ENCODE data around the gene PJVK.

The PJVK gene

GRCh38 chr2:178425255-178425827 is 25.8 kb upstream of the PJVK start:
- Histone ChIP-seq H2AK5ac (ENCODE audit: low read length) (no peak overlapping the region), H3K79me2 (ENCODE audit: control insufficient read depth, insufficient read depth, low read length) (no peaks in the 10 kb centered on the region), H2BK15ac (replicated peaks; ENCODE audit: low read depth) (no peak overlapping the region), H4K8ac (ENCODE audit: low read depth, low read length) (no peak overlapping the region), H3K9ac (ENCODE audit: low read length) (no peak overlapping the region), H3K18ac (ENCODE audit: low read length) (no peak overlapping the region), H3K4me1 (ENCODE audit: control insufficient read depth, low read depth, low read length) (no peaks in the 10 kb centered on the region), H3K4ac (ENCODE audit: low read depth, low read length) (no peak overlapping the region), H3K4me2 (ENCODE audit: low read length) (no peak overlapping the region), H3K23ac (ENCODE audit: low read length) (no peak overlapping the region), H2BK120ac (ENCODE audit: low read depth, low read length) (no peak overlapping the region), H3K27ac (ENCODE audit: low read depth, low read length) (no peak overlapping the region), H3K27me3 (ENCODE audit: insufficient read depth, low read length, poor library complexity) (no peaks in the 10 kb centered on the region), H4K5ac (ENCODE audit: low read length) (no peak overlapping the region), H3K79me1 (ENCODE audit: low read length) (peaks cover 2% of the 10 kb centered on the region), H3K56ac (ENCODE audit: low read length) (no peak overlapping the region), H3K36me3 (ENCODE audit: control insufficient read depth, insufficient read depth, low read length) (peaks cover 3% of the 10 kb centered on the region), H3K4me3 (ENCODE audit: low read length) (no peak overlapping the region), H2BK5ac (ENCODE audit: low read length) (no peak overlapping the region)
- DNase-seq: no peak
- WGBS (ENCODE audit: extremely low coverage, insufficient coverage, low lambda C conversion rate): no CpG with 5 or more reads among the region's 4 CpGs

- no CpG with 5 or more reads among the region's 3 CpGs for WGBS (ENCODE audit: extremely low coverage, insufficient coverage, low lambda C conversion rate)
- no peak for DNase-seq
- H3K56ac ChIP-seq (ENCODE audit: low read length): no peak overlapping the region
- H3K4me2 ChIP-seq (ENCODE audit: low read length): no peak overlapping the region
- H3K27ac ChIP-seq (ENCODE audit: low read depth, low read length): no peak overlapping the region
- no peak overlapping the region for H2BK15ac ChIP-seq (replicated peaks; ENCODE audit: low read depth)
- no peaks in the 10 kb centered on the region for H3K79me2 ChIP-seq (ENCODE audit: control insufficient read depth, insufficient read depth, low read length)
- H3K79me1 ChIP-seq (ENCODE audit: low read length): peaks cover 2% of the 10 kb centered on the region
- H3K27me3 ChIP-seq (ENCODE audit: insufficient read depth, low read length, poor library complexity): no peaks in the 10 kb centered on the region
- no peak overlapping the region for H3K4ac ChIP-seq (ENCODE audit: low read depth, low read length)
- no peak overlapping the region for H2BK120ac ChIP-seq (ENCODE audit: low read depth, low read length)
- no peak overlapping the region for H2BK5ac ChIP-seq (ENCODE audit: low read length)
- H3K4me3 ChIP-seq (ENCODE audit: low read length): no peak overlapping the region
- H2AK5ac ChIP-seq (ENCODE audit: low read length): no peak overlapping the region
- no peak overlapping the region for H4K8ac ChIP-seq (ENCODE audit: low read depth, low read length)
- H3K9ac ChIP-seq (ENCODE audit: low read length): no peak overlapping the region
- no peaks in the 10 kb centered on the region for H3K4me1 ChIP-seq (ENCODE audit: control insufficient read depth, low read depth, low read length)
- peaks cover 3% of the 10 kb centered on the region for H3K36me3 ChIP-seq (ENCODE audit: control insufficient read depth, insufficient read depth, low read length)
- no peak overlapping the region for H4K5ac ChIP-seq (ENCODE audit: low read length)
- H3K18ac ChIP-seq (ENCODE audit: low read length): no peak overlapping the region
- H3K23ac ChIP-seq (ENCODE audit: low read length): no peak overlapping the region
Measured at GRCh38 chr2:178426388-178426787, 24.8 kb upstream of the PJVK start.

GRCh38 chr2:178427458-178427857 is 23.7 kb upstream of the PJVK start:
- no peak overlapping the region for H3K4me3 ChIP-seq (ENCODE audit: low read length)

GRCh38 chr2:178428396-178428806 is 22.8 kb upstream of the PJVK start:
- Histone ChIP-seq H3K27ac (ENCODE audit: low read depth, low read length) (no peak overlapping the region), H4K5ac (ENCODE audit: low read length) (no peak overlapping the region), H4K8ac (ENCODE audit: low read depth, low read length) (no peak overlapping the region), H2AK5ac (ENCODE audit: low read length) (no peak overlapping the region), H2BK5ac (ENCODE audit: low read length) (no peak overlapping the region), H3K79me1 (ENCODE audit: low read length) (peaks cover 2% of the 10 kb centered on the region), H3K4me3 (ENCODE audit: low read length) (no peak overlapping the region), H3K36me3 (ENCODE audit: control insufficient read depth, insufficient read depth, low read length) (peaks cover 5% of the 10 kb centered on the region), H3K23ac (ENCODE audit: low read length) (no peak overlapping the region), H2BK15ac (replicated peaks; ENCODE audit: low read depth) (no peak overlapping the region), H3K4ac (ENCODE audit: low read depth, low read length) (no peak overlapping the region), H3K4me1 (ENCODE audit: control insufficient read depth, low read depth, low read length) (no peaks in the 10 kb centered on the region), H3K9ac (ENCODE audit: low read length) (no peak overlapping the region), H3K56ac (ENCODE audit: low read length) (no peak overlapping the region), H3K27me3 (ENCODE audit: insufficient read depth, low read length, poor library complexity) (no peaks in the 10 kb centered on the region), H2BK120ac (ENCODE audit: low read depth, low read length) (no peak overlapping the region), H3K18ac (ENCODE audit: low read length) (no peak overlapping the region), H3K4me2 (ENCODE audit: low read length) (no peak overlapping the region), H3K79me2 (ENCODE audit: control insufficient read depth, insufficient read depth, low read length) (no peaks in the 10 kb centered on the region)
- WGBS (ENCODE audit: extremely low coverage, insufficient coverage, low lambda C conversion rate): no CpG with 5 or more reads among the region's 1 CpG
- no peak for DNase-seq

More at GRCh38 chr2:178427458-178427857, 23.7 kb upstream of the PJVK start:
- no peak for DNase-seq
- no peak overlapping the region for H3K4me2 ChIP-seq (ENCODE audit: low read length)
- no peak overlapping the region for H3K23ac ChIP-seq (ENCODE audit: low read length)
- H3K4me1 ChIP-seq (ENCODE audit: control insufficient read depth, low read depth, low read length): no peaks in the 10 kb centered on the region
- no peak overlapping the region for H2BK5ac ChIP-seq (ENCODE audit: low read length)
- no CpG with 5 or more reads among the region's 2 CpGs for WGBS (ENCODE audit: extremely low coverage, insufficient coverage, low lambda C conversion rate)
- H3K36me3 ChIP-seq (ENCODE audit: control insufficient read depth, insufficient read depth, low read length): peaks cover 3% of the 10 kb centered on the region
- no peak overlapping the region for H2AK5ac ChIP-seq (ENCODE audit: low read length)
- peaks cover 2% of the 10 kb centered on the region for H3K79me1 ChIP-seq (ENCODE audit: low read length)
- H3K27me3 ChIP-seq (ENCODE audit: insufficient read depth, low read length, poor library complexity): no peaks in the 10 kb centered on the region
- H2BK120ac ChIP-seq (ENCODE audit: low read depth, low read length): no peak overlapping the region
- H3K56ac ChIP-seq (ENCODE audit: low read length): no peak overlapping the region
- H4K5ac ChIP-seq (ENCODE audit: low read length): no peak overlapping the region
- H3K27ac ChIP-seq (ENCODE audit: low read depth, low read length): no peak overlapping the region
- no peak overlapping the region for H3K18ac ChIP-seq (ENCODE audit: low read length)
- H2BK15ac ChIP-seq (replicated peaks; ENCODE audit: low read depth): no peak overlapping the region
- no peak overlapping the region for H4K8ac ChIP-seq (ENCODE audit: low read depth, low read length)
- H3K79me2 ChIP-seq (ENCODE audit: control insufficient read depth, insufficient read depth, low read length): no peaks in the 10 kb centered on the region
- no peak overlapping the region for H3K9ac ChIP-seq (ENCODE audit: low read length)
- H3K4ac ChIP-seq (ENCODE audit: low read depth, low read length): no peak overlapping the region

- Histone ChIP-seq H3K36me3 (ENCODE audit: control insufficient read depth, insufficient read depth, low read length) (peaks cover 5% of the 10 kb centered on the region), H3K79me1 (ENCODE audit: low read length) (peaks cover 2% of the 10 kb centered on the region), H3K4me3 (ENCODE audit: low read length) (no peak overlapping the region), H2AK5ac (ENCODE audit: low read length) (no peak overlapping the region), H2BK5ac (ENCODE audit: low read length) (no peak overlapping the region), H4K5ac (ENCODE audit: low read length) (no peak overlapping the region), H3K23ac (ENCODE audit: low read length) (no peak overlapping the region), H3K4me2 (ENCODE audit: low read length) (no peak overlapping the region), H3K9ac (ENCODE audit: low read length) (no peak overlapping the region), H2BK15ac (replicated peaks; ENCODE audit: low read depth) (no peak overlapping the region), H3K56ac (ENCODE audit: low read length) (no peak overlapping the region), H3K27me3 (ENCODE audit: insufficient read depth, low read length, poor library complexity) (no peaks in the 10 kb centered on the region), H3K18ac (ENCODE audit: low read length) (no peak overlapping the region), H2BK120ac (ENCODE audit: low read depth, low read length) (no peak overlapping the region), H3K79me2 (ENCODE audit: control insufficient read depth, insufficient read depth, low read length) (no peaks in the 10 kb centered on the region), H3K4me1 (ENCODE audit: control insufficient read depth, low read depth, low read length) (no peaks in the 10 kb centered on the region), H3K27ac (ENCODE audit: low read depth, low read length) (no peak overlapping the region), H4K8ac (ENCODE audit: low read depth, low read length) (no peak overlapping the region), H3K4ac (ENCODE audit: low read depth, low read length) (no peak overlapping the region)
- no peak for DNase-seq
Measured at GRCh38 chr2:178429336-178429735, 21.8 kb upstream of the PJVK start.

GRCh38 chr2:178436662-178437061 is 14.5 kb upstream of the PJVK start:
- H3K27me3 ChIP-seq (ENCODE audit: insufficient read depth, low read length, poor library complexity): no peaks in the 10 kb centered on the region
- no peak overlapping the region for H3K4me3 ChIP-seq (ENCODE audit: low read length)
- H4K8ac ChIP-seq (ENCODE audit: low read depth, low read length): no peak overlapping the region
- H3K4me1 ChIP-seq (ENCODE audit: control insufficient read depth, low read depth, low read length): no peaks in the 10 kb centered on the region
- H2BK5ac ChIP-seq (ENCODE audit: low read length): no peak overlapping the region
- WGBS (ENCODE audit: extremely low coverage, insufficient coverage, low lambda C conversion rate): no CpG with 5 or more reads among the region's 2 CpGs
- H2BK120ac ChIP-seq (ENCODE audit: low read depth, low read length): no peak overlapping the region
- H3K18ac ChIP-seq (ENCODE audit: low read length): no peak overlapping the region
- H3K9ac ChIP-seq (ENCODE audit: low read length): no peak overlapping the region
- no peak overlapping the region for H3K4me2 ChIP-seq (ENCODE audit: low read length)
- no peak overlapping the region for H3K56ac ChIP-seq (ENCODE audit: low read length)
- no peaks in the 10 kb centered on the region for H3K79me1 ChIP-seq (ENCODE audit: low read length)
- peaks cover 11% of the 10 kb centered on the region for H3K36me3 ChIP-seq (ENCODE audit: control insufficient read depth, insufficient read depth, low read length)
- H3K27ac ChIP-seq (ENCODE audit: low read depth, low read length): no peak overlapping the region
- no peaks in the 10 kb centered on the region for H3K79me2 ChIP-seq (ENCODE audit: control insufficient read depth, insufficient read depth, low read length)
- H4K5ac ChIP-seq (ENCODE audit: low read length): no peak overlapping the region
- H2AK5ac ChIP-seq (ENCODE audit: low read length): no peak overlapping the region
- no peak overlapping the region for H2BK15ac ChIP-seq (replicated peaks; ENCODE audit: low read depth)
- H3K4ac ChIP-seq (ENCODE audit: low read depth, low read length): no peak overlapping the region
- DNase-seq: no peak
- H3K23ac ChIP-seq (ENCODE audit: low read length): no peak overlapping the region

All from mesendoderm (in vitro differentiated cells).